H1 (cell line): ENCODE results near the gene HNRNPM. TPM values are rescaled to one million over a fixed set of nuclear protein-coding genes. Genes with fewer than 3 reads are reported as not detected.

Experiments
- E2F6 ChIP-seq: IDR thresholded peaks from 2 replicates; pipeline ENCODE4 v1.6.1; 2012; ENCODE audit warnings: inconsistent platforms
- HDAC6 ChIP-seq: IDR thresholded peaks from one replicate; pipeline ENCODE4 v1.7.1; 2012; ENCODE audit warnings: low read depth, mild to moderate bottlenecking, inconsistent platforms, low read length, moderate library complexity
- KDM4A ChIP-seq: IDR thresholded peaks from one replicate; pipeline ENCODE4 v1.7.1; 2012; ENCODE audit warnings: low read depth, mild to moderate bottlenecking, moderate library complexity, low read length, inconsistent platforms; ENCODE audit not compliant: severe bottlenecking
- RNF2 ChIP-seq: fragments of 200-900, 300-1000 bp; sonication (generic); IDR thresholded peaks from 2 replicates; pipeline ENCODE4 v1.7.1; 2016; ENCODE audit warnings: borderline replicate concordance, low read depth, mild to moderate bottlenecking, antibody characterized with exemption, low read length; ENCODE audit not compliant: poor library complexity, severe bottlenecking; ENCODE audit errors: missing control alignments
- USF2 ChIP-seq: IDR thresholded peaks from 2 replicates; pipeline ENCODE4 v1.6.1; 2011; ENCODE audit warnings: low read length, improper control_type of control experiment
- polyA plus RNA-seq, 7 experiments: library from polyadenylated mRNA; depleted of rRNA in 3 of 7; stranded (reverse) in 5 of 7; unstranded in 2 of 7; fragments of >200 nt in 5 of 7; fragments of 200-250 nt in 2 of 7; gene quantifications; 1 replicate in 5 of 7; 2 replicates in 1 of 7; 4 replicates in 1 of 7; pipeline versions ENCODE4 v1.2.1 to v1.2.3, GENCODE V29; 2011 to 2013; ENCODE audit warnings: missing spikeins in 2 of 7, mixed read lengths in 2 of 7
- total RNA-seq: library from RNA; stranded (reverse); fragmentation: NEBNext Ultra II Directional; extraction: Animal tissue kit (Norgen Biotek cat#: 25700); gene quantifications from 2 replicates; pipeline ENCODE4 v1.2.1, GENCODE V29; 2021

Gene HNRNPM
- total and polyA plus RNA-seq, 2 of the 8 experiments (the other 6 are each of a cell fraction or from before 2014, with no cell fraction given): 375 to 474 TPM

- TF ChIP-seq HDAC6 (no peak), KDM4A (no peak), RNF2 (no peak), E2F6 (no peak), USF2 (no peak)
Measured at GRCh38 chr19:8397746-8398310, 46.9 kb upstream of the HNRNPM start (continued).
